Skeletal muscle cell (primary cell): Measurements from ENCODE around the gene TFDP2.
"Not testable (repeated sequence)": the region's sequence is repeated elsewhere in the genome, so short reads cannot be mapped to it uniquely, and the experiment has no call there.

ENCODE experiments used
- DNase-seq: peaks from one replicate; pipeline ENCODE4 v3.0.0-alpha.2; 2010; ENCODE audit warnings: low read depth
- H3K4me3 ChIP-seq: 2 replicates; pipeline ENCODE4 v1.5.1; 2011; ENCODE audit warnings: low read depth, mild to moderate bottlenecking, control low read depth, low read length, moderate library complexity

TFDP2 gene

GRCh38 chr3:142077859-142078500, 71.4 kb downstream of the TFDP2 start:
- H3K4me3 ChIP-seq, result no peak overlapping the region
- no peak for DNase-seq

GRCh38 chr3:142077155-142077858, 72.0 kb downstream of the TFDP2 start:
- H3K4me3 ChIP-seq, result no peak overlapping the region
- DNase-seq, result no peak

DNA sequence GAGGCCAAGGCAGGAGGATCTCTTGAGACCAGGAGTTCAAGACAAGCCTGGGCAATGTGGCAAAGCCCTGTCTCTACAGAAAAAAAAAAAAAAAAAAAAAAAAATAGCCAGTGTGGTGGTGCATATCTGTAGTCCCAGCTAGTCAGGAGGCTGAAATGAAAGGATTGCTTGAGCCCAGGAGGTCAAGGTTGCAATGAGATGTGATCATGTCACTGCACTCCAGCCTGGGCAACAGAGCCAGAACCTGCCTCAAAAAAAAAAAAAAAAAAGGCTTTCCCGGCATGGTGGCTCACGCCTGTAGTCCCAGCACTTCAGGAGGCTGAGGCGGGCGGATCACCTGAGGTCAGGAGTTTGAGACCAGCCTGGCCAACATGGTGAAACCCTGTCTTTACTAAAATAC, 73.7 kb downstream of the TFDP2 start:
- H3K4me3 ChIP-seq, DNase-seq: not testable (repeated sequence)

DNA sequence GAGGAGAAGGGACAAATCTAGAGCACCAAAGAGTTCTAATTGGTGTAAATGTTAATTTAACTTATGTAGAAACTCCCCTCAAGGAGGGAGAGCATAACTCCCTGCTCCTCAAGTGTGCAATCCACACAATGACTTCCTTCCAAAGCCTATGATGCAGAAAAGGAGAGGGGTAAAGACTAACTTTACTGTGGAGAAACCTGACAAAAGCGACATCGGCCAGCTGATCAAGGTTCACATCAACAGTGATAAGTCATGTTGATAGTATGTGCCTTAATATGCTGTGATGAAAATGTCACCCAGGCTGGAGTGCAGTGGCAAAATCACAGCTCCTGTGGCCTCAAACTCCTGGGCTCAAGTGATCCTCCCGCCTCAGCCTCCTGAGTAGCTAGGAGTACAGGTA, 76.5 kb downstream of the TFDP2 start:
- no peak overlapping the region for H3K4me3 ChIP-seq
- no peak for DNase-seq

- H3K4me3 ChIP-seq, result no peak overlapping the region
- no peak for DNase-seq
Measured at GRCh38 chr3:142065932-142066331, 83.4 kb downstream of the TFDP2 start.

GRCh38 chr3:142065344-142065743, 84.0 kb downstream of the TFDP2 start:
- H3K4me3 ChIP-seq, result no peak overlapping the region
- no peak for DNase-seq

DNA sequence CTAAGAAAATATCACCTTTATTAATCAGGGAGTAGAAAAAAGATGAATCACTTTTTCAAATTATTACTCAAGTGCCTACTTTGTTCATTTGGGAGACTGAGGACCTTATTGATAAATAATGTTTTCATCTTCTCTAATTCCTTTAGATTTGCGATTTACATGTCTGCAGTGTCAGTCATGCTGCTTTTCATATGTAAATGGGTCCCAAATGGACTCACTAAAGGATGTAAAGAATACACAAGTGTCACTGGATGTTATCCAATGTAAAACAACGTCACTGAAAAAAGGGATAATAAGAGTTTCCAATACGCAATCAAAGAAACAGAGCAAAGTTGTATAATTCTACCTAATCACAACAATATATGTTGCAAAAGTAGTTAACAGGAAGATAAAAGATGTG, 84.9 kb downstream of the TFDP2 start:
- H3K4me3 ChIP-seq, result no peak overlapping the region
- DNase-seq, result no peak

DNA sequence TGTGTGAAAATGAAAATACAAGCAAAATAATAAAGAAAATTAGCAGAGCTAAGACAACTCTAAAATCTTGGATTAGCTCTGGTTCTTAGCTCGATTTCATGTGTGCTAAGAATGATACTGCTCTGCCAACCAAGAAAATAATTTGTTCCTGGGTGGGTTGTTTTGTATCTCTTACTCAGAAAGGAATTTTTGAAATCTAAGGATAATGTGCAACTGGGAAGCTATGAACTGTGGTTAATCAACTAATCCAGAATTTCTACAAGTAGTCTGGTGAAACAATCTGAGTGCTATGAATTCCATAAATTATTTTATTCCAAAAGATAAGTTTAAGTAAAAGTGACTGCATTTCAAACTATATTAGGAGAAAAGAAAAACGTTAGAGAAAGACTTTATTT, 92.0 kb downstream of the TFDP2 start:
- DNase-seq, result no peak
- H3K4me3 ChIP-seq, result no peak overlapping the region

GRCh38 chr3:142056656-142057330, 92.6 kb downstream of the TFDP2 start:
- DNase-seq, result peak; percentile 10

DNA sequence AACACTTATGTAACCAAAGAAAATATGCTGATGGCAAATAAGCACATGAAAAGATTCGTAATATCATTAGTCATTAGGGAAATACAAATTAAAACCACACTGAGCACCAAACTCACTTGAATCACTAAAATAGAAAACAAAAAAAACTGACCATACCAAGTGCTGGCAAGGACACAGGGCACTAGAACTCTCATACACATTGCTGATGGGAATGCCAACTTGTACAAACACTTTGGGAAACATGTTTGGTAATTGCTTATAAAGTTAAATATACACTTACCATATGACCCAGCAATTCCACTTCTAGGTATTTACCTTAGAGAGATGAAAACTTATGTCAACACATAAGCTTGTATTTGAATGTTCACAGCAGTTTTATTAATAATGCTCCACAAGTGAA, 95.5 kb downstream of the TFDP2 start:
- DNase-seq, result no peak
- H3K4me3 ChIP-seq, result no peak overlapping the region

More at GRCh38 chr3:142056656-142057330, 92.6 kb downstream of the TFDP2 start:
- H3K4me3 ChIP-seq, result no peak overlapping the region

GRCh38 chr3:142053244-142053643, 96.1 kb downstream of the TFDP2 start:
- DNase-seq, result no peak

GRCh38 chr3:142051351-142051750, 98.0 kb downstream of the TFDP2 start:
- DNase-seq, result no peak
- no peak overlapping the region for H3K4me3 ChIP-seq

More at GRCh38 chr3:142053244-142053643, 96.1 kb downstream of the TFDP2 start:
- H3K4me3 ChIP-seq, result no peak overlapping the region

GRCh38 chr3:142047021-142047369, 102.3 kb downstream of the TFDP2 start:
- no peak overlapping the region for H3K4me3 ChIP-seq
- no peak for DNase-seq

GRCh38 chr3:142046320-142047020, 102.9 kb downstream of the TFDP2 start:
- H3K4me3 ChIP-seq, result no peak overlapping the region
- no peak for DNase-seq

- H3K4me3 ChIP-seq, result no peak overlapping the region
- no peak for DNase-seq
Measured at GRCh38 chr3:142040941-142041491, 108.3 kb downstream of the TFDP2 start.

DNA sequence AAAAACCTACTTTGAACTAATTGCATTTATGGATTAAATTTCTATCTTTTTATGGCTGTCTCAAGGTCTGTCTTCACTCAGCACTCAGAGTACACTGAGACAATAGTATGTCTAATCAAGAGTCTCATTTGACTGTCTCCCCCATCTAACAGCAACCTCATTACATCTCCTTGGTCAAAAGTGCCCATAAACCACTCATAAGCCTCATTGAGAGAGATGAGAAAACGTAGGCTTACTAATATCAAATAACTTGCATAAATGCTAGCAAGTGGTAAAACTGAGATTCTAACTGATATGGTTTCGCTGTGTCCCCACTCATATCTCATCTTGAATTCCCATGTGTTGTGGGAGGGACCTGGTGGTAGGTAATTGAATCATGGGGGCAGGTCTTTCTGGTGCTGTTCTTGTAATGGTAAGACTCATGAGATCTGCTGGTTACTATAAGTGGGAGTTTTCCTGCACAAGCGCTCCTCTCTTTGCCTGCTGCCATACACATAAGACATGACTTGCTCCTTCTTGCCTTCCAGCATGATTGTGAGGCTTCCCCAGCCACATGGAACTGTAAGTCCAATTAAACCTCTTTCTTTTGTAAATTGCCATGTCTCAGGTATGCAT, 113.9 kb downstream of the TFDP2 start:
- no peak for DNase-seq
- H3K4me3 ChIP-seq, result no peak overlapping the region

GRCh38 chr3:142033292-142033691, 116.1 kb downstream of the TFDP2 start:
- H3K4me3 ChIP-seq, result no peak overlapping the region
- DNase-seq, result no peak

- no peak overlapping the region for H3K4me3 ChIP-seq
Measured at GRCh38 chr3:142031575-142031974, 117.8 kb downstream of the TFDP2 start.

DNA sequence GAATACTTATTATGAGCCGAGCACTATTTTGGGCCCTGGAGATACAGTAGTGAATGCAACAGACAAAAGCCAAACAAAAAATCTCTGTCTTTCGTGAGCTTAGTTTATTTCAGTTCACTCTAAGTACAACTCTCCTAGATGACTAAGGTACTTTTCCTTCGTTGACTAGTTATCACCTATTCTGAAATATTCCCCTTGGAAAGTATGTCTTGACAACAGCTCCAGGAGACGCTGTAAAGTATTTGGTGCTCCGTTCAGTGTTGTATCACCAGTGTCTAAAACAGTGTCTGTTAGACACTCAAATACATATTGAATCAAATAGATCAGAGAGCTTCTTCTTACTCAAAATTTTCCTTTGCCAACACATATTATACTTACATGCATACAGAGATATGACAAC, 119.6 kb downstream of the TFDP2 start:
- no peak overlapping the region for H3K4me3 ChIP-seq
- no peak for DNase-seq

More at GRCh38 chr3:142031575-142031974, 117.8 kb downstream of the TFDP2 start:
- DNase-seq, result no peak
